Caco-2 (cell line): Measurements from ENCODE around the gene GSG1L. TPM values are rescaled to one million over a fixed set of nuclear protein-coding genes. Genes with fewer than 3 reads are reported as not detected.

Source experiments
- BruUV-seq: library from RNA; stranded (reverse); fragments of 400-500 nt; replicated peaks from 2 replicates; lab custom pipeline; 2021; lab: Mats Ljungman, UMichigan
- CTCF ChIA-PET: fragments of 300-600 bp; sonication (Branson Sonifier 250); formaldehyde crosslinking; loops from one replicate; lab custom pipeline; 2022; ENCODE audit warnings: antibody characterized with exemption; lab: Charles Lee
- POLR2A ChIA-PET: fragments of 300-600 bp; sonication (Branson Sonifier 250); formaldehyde crosslinking; loops from one replicate; lab custom pipeline; 2022; ENCODE audit warnings: antibody characterized with exemption; lab: Charles Lee
- DNase-seq, 2 experiments: peaks; one replicate each; pipeline versions ENCODE4 v3.0.0 to v3.0.0-alpha.2; 2020 to 2022
- H3K27me3 ChIP-seq: replicated peaks from 2 replicates; pipeline ENCODE4 v1.6.0; 2011; ENCODE audit warnings: low read length; ENCODE audit not compliant: control insufficient read depth, insufficient read depth
- H3K36me3 ChIP-seq: 2 replicates; pipeline ENCODE4 v1.5.1; 2011; ENCODE audit warnings: low read length; ENCODE audit not compliant: control insufficient read depth, insufficient read depth
- H3K4me1 ChIP-seq: fragments of 250-450 bp; sonication (Bioruptor Pico); 2 replicates; pipeline ENCODE4 v1.5.1; 2020; ENCODE audit warnings: mild to moderate bottlenecking
- H3K4me3 ChIP-seq: 2 replicates; pipeline ENCODE4 v1.5.1; 2011; ENCODE audit warnings: low read depth, mild to moderate bottlenecking, control low read depth, low read length
- H3K9me3 ChIP-seq: fragments of 250-450 bp; sonication (Bioruptor Pico); 2 replicates; pipeline ENCODE4 v1.5.1; 2020; ENCODE audit warnings: mild to moderate bottlenecking, moderate library complexity
- H3K27ac Mint-ChIP-seq: one replicate; pipeline ENCODE4 v1.8.0; 2022; ENCODE audit warnings: mixed read lengths; ENCODE audit not compliant: unreplicated experiment
- H3K27me3 Mint-ChIP-seq: one replicate; pipeline ENCODE4 v1.8.0; 2022; ENCODE audit warnings: mixed read lengths; ENCODE audit not compliant: insufficient read depth, unreplicated experiment
- H3K36me3 Mint-ChIP-seq: one replicate; pipeline ENCODE4 v1.8.0; 2022; ENCODE audit warnings: mild to moderate bottlenecking, mixed read lengths; ENCODE audit not compliant: insufficient read depth, unreplicated experiment
- H3K4me1 Mint-ChIP-seq: one replicate; pipeline ENCODE4 v1.8.0; 2022; ENCODE audit warnings: low read depth, mixed read lengths; ENCODE audit not compliant: unreplicated experiment
- H3K4me3 Mint-ChIP-seq: one replicate; pipeline ENCODE4 v1.8.0; 2022; ENCODE audit warnings: mild to moderate bottlenecking, moderate library complexity, mixed read lengths; ENCODE audit not compliant: unreplicated experiment
- H3K9me3 Mint-ChIP-seq: one replicate; pipeline ENCODE4 v1.8.0; 2022; ENCODE audit warnings: mixed read lengths; ENCODE audit not compliant: unreplicated experiment
- intact Hi-C: fragments of 100-400 bp; cut with micrococcal nuclease; formaldehyde crosslinking; loops from one replicate; pipeline ENCODE4 v1.10.0; 2022; ENCODE audit not compliant: unreplicated experiment
- total RNA-seq: library from RNA; stranded (reverse); gene quantifications from 2 replicates; pipeline ENCODE4 v1.2.3, GENCODE V29; 2022
- TF ChIP-seq, protein P1 (sequence below), 2 experiments: fragments of 200-600 bp in 1 of 2; IDR thresholded peaks; 1 replicate in 1 of 2; 2 replicates in 1 of 2; pipeline versions ENCODE4 v1.5.1 to v1.8.0; 2011 to 2022; ENCODE audit warnings: antibody characterized with exemption in 1 of 2, control low read depth in 1 of 2, inconsistent platforms in 1 of 2, low read depth in 1 of 2, low read length in 1 of 2, mild to moderate bottlenecking in 1 of 2, moderate library complexity in 1 of 2; ENCODE audit not compliant: insufficient read depth in 1 of 2, severe bottlenecking in 1 of 2, unreplicated experiment in 1 of 2

Gene GSG1L
- total RNA-seq, 1 experiment from 2014 or later: not detected

- H3K27me3 Mint-ChIP-seq: peaks cover 29% of the 10 kb centered on the region
- H3K27ac Mint-ChIP-seq: no peak overlapping the region
- Histone ChIP-seq H3K4me3 (no peak overlapping the region), H3K9me3 (no peaks in the 10 kb centered on the region), H3K27me3 (no peaks in the 10 kb centered on the region), H3K4me1 (no peaks in the 10 kb centered on the region), H3K36me3 (no peaks in the 10 kb centered on the region)
- POLR2A ChIA-PET: no interaction called here
- H3K36me3 Mint-ChIP-seq: no peaks in the 10 kb centered on the region
- no peaks in the 10 kb centered on the region for H3K4me1 Mint-ChIP-seq
- intact Hi-C loops: no loop called here
- no peak for DNase-seq
- CTCF ChIA-PET: no interaction called here
- TF ChIP-seq, protein P1, sequence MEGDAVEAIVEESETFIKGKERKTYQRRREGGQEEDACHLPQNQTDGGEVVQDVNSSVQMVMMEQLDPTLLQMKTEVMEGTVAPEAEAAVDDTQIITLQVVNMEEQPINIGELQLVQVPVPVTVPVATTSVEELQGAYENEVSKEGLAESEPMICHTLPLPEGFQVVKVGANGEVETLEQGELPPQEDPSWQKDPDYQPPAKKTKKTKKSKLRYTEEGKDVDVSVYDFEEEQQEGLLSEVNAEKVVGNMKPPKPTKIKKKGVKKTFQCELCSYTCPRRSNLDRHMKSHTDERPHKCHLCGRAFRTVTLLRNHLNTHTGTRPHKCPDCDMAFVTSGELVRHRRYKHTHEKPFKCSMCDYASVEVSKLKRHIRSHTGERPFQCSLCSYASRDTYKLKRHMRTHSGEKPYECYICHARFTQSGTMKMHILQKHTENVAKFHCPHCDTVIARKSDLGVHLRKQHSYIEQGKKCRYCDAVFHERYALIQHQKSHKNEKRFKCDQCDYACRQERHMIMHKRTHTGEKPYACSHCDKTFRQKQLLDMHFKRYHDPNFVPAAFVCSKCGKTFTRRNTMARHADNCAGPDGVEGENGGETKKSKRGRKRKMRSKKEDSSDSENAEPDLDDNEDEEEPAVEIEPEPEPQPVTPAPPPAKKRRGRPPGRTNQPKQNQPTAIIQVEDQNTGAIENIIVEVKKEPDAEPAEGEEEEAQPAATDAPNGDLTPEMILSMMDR (IDR thresholded peaks at IDR 0.05; ENCODE audit: insufficient read depth in 1 of 2, low read depth in 1 of 2, low read length in 1 of 2, severe bottlenecking in 1 of 2, unreplicated experiment in 1 of 2): no peak
- no peak overlapping the region for H3K4me3 Mint-ChIP-seq
- BruUV-seq: no TSS peak
- H3K9me3 Mint-ChIP-seq: no peaks in the 10 kb centered on the region
Measured at GRCh38 chr16:27801289-27801945, 262.1 kb downstream of the GSG1L start.

DNA sequence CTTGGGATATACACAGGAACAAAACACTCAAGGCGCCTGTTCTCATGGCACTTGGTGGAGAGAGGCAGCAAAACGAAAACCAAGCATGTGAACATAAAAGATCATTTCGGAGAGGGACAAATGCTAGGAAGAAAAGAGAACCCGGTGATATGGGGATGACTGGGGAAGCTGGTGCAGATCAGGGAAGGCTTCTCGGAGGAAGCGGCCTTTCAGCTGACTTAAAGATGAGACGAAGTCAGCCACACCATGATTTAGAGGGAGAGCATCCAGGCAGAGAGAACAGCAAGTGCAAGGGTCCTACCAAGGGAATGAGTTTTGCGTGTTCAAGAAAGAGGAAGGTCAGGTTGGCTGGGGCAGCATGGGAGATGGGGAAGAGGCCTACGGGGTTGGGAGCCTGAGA, 262.7 kb downstream of the GSG1L start:
- BruUV-seq: no TSS peak
- Mint-ChIP-seq H3K36me3 (no peaks in the 10 kb centered on the region), H3K9me3 (no peaks in the 10 kb centered on the region), H3K4me1 (no peaks in the 10 kb centered on the region), H3K27ac (no peak overlapping the region), H3K4me3 (no peak overlapping the region), H3K27me3 (peaks cover 26% of the 10 kb centered on the region)
- no peaks in the 10 kb centered on the region for H3K4me1 ChIP-seq
- TF ChIP-seq, protein P1 (IDR thresholded peaks at IDR 0.05; ENCODE audit: insufficient read depth in 1 of 2, low read depth in 1 of 2, low read length in 1 of 2, severe bottlenecking in 1 of 2, unreplicated experiment in 1 of 2): no peak
- no peaks in the 10 kb centered on the region for H3K36me3 ChIP-seq
- CTCF ChIA-PET: no interaction called here
- POLR2A ChIA-PET: no interaction called here
- H3K27me3 ChIP-seq: no peaks in the 10 kb centered on the region
- intact Hi-C loops: no loop called here
- no peak overlapping the region for H3K4me3 ChIP-seq
- DNase-seq: no peak
- H3K9me3 ChIP-seq: no peaks in the 10 kb centered on the region

- DNase-seq: no peak
- no peaks in the 10 kb centered on the region for H3K27me3 ChIP-seq
- TF ChIP-seq, protein P1 (IDR thresholded peaks at IDR 0.05; ENCODE audit: insufficient read depth in 1 of 2, low read depth in 1 of 2, low read length in 1 of 2, severe bottlenecking in 1 of 2, unreplicated experiment in 1 of 2): no peak
- Mint-ChIP-seq H3K27me3 (peaks cover 26% of the 10 kb centered on the region), H3K27ac (no peak overlapping the region), H3K36me3 (no peaks in the 10 kb centered on the region), H3K9me3 (no peaks in the 10 kb centered on the region), H3K4me3 (no peak overlapping the region), H3K4me1 (no peaks in the 10 kb centered on the region)
- H3K4me1 ChIP-seq: no peaks in the 10 kb centered on the region
- no TSS peak for BruUV-seq
- intact Hi-C loops: no loop called here
- no peaks in the 10 kb centered on the region for H3K9me3 ChIP-seq
- ChIA-PET POLR2A (no interaction called here), CTCF (no interaction called here)
- no peaks in the 10 kb centered on the region for H3K36me3 ChIP-seq
- no peak overlapping the region for H3K4me3 ChIP-seq
Measured at GRCh38 chr16:27799896-27800295, 263.6 kb downstream of the GSG1L start.
